Breast epithelium (tissue), 4 donors: Measurements from ENCODE around the gene BCL2L2. TPM values are rescaled to one million over a fixed set of nuclear protein-coding genes. Genes with fewer than 3 reads are reported as not detected.
"Not testable (repeated sequence)": the region's sequence is repeated elsewhere in the genome, so short reads cannot be mapped to it uniquely, and the experiment has no call there.

Source experiments
- DNase-seq, 2 donors: peaks; one replicate each; pipeline ENCODE4 v3.0.0-alpha.2; 2019; ENCODE audit warnings: low spot score in 2 of 2
- H3K27ac ChIP-seq, 2 donors: fragments of 200-600 bp; sonication (generic) in 1 of 2; one replicate each; pipeline ENCODE4 v1.5.1; 2016 to 2019; ENCODE audit warnings: mild to moderate bottlenecking in 1 of 2
- H3K27me3 ChIP-seq, 2 donors: fragments of 200-600 bp; sonication (generic) in 1 of 2; one replicate each; pipeline versions ENCODE4 v1.5.1 to v1.6.0; 2017 to 2019; ENCODE audit warnings: control low read depth in 1 of 2, mild to moderate bottlenecking in 1 of 2
- H3K36me3 ChIP-seq: fragments of 200-600 bp; one replicate; pipeline ENCODE4 v1.5.1; 2019
- H3K4me1 ChIP-seq, 2 donors: fragments of 200-600 bp; sonication (generic); one replicate each; pipeline ENCODE4 v1.5.1; 2016 to 2019; ENCODE audit warnings: control low read depth in 1 of 2
- H3K4me3 ChIP-seq, 3 donors: fragments of 200-600 bp; sonication (generic); 1 replicate in 2 of 3; 2 replicates in 1 of 3; pipeline ENCODE4 v1.5.1; 2016 to 2019; ENCODE audit warnings: mild to moderate bottlenecking in 3 of 3, moderate library complexity in 2 of 3
- H3K9me3 ChIP-seq, 2 donors: fragments of 200-600 bp; sonication (generic) in 1 of 2; one replicate each; pipeline ENCODE4 v1.5.1; 2016 to 2019; ENCODE audit warnings: control low read depth in 1 of 2
- POLR2A ChIP-seq: fragments of 450-650 bp; IDR thresholded peaks from one replicate; pipeline ENCODE4 v1.6.1; 2016; ENCODE audit warnings: antibody characterized with exemption, mild to moderate bottlenecking, moderate library complexity
- POLR2AphosphoS5 ChIP-seq, 3 donors: sonication (generic); formaldehyde crosslinking; IDR thresholded peaks; one replicate each; pipeline ENCODE4 v1.6.1; 2017; ENCODE audit warnings: antibody characterized with exemption in 3 of 3
- intact Hi-C: fragments of 100-400 bp; cut with DNase I; formaldehyde crosslinking; loops from one replicate; pipeline ENCODE4 v1.15.1; 2023; ENCODE audit warnings: low total_unique reads
- total RNA-seq, 3 donors: library from RNA; depleted of rRNA; stranded (reverse); fragments of >200 nt; gene quantifications; one replicate each; pipeline ENCODE4 v1.1.0, GENCODE V29; 2016
- TF ChIP-seq, protein P1 (sequence below), 3 donors: fragments of 450-650 bp; IDR thresholded peaks; one replicate each; pipeline ENCODE4 v1.5.1; 2016 to 2017; ENCODE audit warnings: antibody characterized with exemption in 3 of 3, mild to moderate bottlenecking in 3 of 3, moderate library complexity in 3 of 3

The BCL2L2 gene
- total RNA-seq, 3 donors from 2014 or later: 28.8 to 55.5 (median 48.2) TPM

DNA sequence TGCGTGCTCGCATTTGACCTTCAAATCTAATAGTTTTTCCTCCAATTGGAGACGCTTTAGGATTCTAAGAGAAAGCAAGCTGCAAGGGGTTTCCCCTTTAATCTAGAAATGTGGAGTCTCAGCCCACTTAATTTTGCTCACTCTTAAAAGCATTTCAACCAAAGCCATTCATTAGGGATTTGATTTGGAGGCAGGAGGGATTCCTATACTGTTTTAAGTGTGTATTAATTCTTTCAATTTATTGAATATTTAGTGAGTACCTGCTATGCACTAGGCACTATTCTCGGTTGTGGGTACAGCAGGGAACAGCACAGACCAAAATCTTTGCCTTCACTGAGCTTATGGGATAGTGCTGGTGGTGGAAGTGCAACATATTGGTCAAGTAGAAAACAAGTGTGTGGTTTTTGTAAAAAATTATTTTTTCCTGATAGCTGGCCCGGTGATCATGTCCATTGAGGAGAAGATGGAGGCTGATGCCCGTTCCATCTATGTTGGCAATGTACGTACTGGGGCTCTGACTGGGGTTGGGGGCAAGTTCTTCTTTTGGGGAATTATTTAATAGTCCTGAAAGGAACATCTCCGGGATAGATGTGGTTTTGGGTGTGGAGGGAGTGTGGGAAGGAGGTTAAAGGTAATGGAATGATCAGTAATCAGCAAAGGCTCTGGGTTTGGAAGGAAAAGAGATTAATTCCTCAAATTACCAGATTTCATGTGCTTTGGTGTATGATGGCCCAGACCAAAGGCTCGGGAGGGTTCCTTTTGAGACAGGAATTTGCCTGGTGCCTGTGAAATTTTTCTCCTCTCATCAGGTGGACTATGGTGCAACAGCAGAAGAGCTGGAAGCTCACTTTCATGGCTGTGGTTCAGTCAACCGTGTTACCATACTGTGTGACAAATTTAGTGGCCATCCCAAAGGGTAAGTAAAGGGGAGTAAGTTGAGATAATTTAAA, 16.2 kb downstream of the BCL2L2 start:
- TF ChIP-seq, protein P1, sequence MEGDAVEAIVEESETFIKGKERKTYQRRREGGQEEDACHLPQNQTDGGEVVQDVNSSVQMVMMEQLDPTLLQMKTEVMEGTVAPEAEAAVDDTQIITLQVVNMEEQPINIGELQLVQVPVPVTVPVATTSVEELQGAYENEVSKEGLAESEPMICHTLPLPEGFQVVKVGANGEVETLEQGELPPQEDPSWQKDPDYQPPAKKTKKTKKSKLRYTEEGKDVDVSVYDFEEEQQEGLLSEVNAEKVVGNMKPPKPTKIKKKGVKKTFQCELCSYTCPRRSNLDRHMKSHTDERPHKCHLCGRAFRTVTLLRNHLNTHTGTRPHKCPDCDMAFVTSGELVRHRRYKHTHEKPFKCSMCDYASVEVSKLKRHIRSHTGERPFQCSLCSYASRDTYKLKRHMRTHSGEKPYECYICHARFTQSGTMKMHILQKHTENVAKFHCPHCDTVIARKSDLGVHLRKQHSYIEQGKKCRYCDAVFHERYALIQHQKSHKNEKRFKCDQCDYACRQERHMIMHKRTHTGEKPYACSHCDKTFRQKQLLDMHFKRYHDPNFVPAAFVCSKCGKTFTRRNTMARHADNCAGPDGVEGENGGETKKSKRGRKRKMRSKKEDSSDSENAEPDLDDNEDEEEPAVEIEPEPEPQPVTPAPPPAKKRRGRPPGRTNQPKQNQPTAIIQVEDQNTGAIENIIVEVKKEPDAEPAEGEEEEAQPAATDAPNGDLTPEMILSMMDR (IDR thresholded peaks at IDR 0.05): no peak
- no peak for TF ChIP-seq POLR2A
- TF ChIP-seq POLR2AphosphoS5 (IDR thresholded peaks at IDR 0.05): no peak
- DNase-seq: no peak
- peaks cover 0 to 4% of the 10 kb centered on the region in 2 donors for H3K4me1 ChIP-seq
- H3K36me3 ChIP-seq: no peaks in the 10 kb centered on the region
- H3K4me3 ChIP-seq: peak overlapping the region; percentile 76 to 97 (median 92)
- H3K27ac ChIP-seq: peak overlapping the region; percentile 94 to 97
- H3K27me3 ChIP-seq: no peaks in the 10 kb centered on the region
- intact Hi-C loops: loop anchor here (5.0 to 10.0 kb wide), 2 partner anchors 152 to 336 kb away; no protein-coding TSS in a partner anchor
- no peaks in the 10 kb centered on the region for H3K9me3 ChIP-seq

DNA sequence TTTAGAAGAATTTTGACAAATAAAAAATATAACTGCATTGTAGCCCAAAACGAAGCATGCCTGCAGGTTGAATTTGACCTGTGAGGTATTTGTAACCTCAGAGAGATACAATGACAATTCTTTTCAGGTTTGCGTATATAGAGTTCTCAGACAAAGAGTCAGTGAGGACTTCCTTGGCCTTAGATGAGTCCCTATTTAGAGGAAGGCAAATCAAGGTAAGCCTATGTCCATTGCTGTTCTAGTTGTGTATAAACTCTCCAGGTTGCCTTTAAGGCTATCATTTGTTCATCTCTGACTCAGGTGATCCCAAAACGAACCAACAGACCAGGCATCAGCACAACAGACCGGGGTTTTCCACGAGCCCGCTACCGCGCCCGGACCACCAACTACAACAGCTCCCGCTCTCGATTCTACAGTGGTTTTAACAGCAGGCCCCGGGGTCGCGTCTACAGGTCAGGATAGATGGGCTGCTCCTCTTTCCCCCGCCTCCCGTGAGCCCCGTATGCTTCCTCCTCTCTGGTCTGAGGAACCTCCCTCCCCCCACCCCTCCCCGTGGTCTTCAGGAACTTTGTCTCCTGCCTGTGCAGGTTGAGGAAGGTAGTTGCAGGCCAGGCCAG, 17.3 kb downstream of the BCL2L2 start:
- DNase-seq: no peak
- TF ChIP-seq POLR2A (no peak), POLR2AphosphoS5 (IDR thresholded peaks at IDR 0.05) (no peak)
- TF ChIP-seq, protein P1 (IDR thresholded peaks at IDR 0.05): no peak
- H3K36me3 ChIP-seq: no peaks in the 10 kb centered on the region
- no peaks in the 10 kb centered on the region for H3K27me3 ChIP-seq
- H3K4me3 ChIP-seq: no peak overlapping the region
- H3K9me3 ChIP-seq: no peaks in the 10 kb centered on the region
- intact Hi-C loops: loop anchor here (5.0 to 10.0 kb wide), 2 partner anchors 151 to 337 kb away; no protein-coding TSS in a partner anchor
- no peak overlapping the region for H3K27ac ChIP-seq
- peaks cover 0 to 4% of the 10 kb centered on the region in 2 donors for H3K4me1 ChIP-seq

DNA sequence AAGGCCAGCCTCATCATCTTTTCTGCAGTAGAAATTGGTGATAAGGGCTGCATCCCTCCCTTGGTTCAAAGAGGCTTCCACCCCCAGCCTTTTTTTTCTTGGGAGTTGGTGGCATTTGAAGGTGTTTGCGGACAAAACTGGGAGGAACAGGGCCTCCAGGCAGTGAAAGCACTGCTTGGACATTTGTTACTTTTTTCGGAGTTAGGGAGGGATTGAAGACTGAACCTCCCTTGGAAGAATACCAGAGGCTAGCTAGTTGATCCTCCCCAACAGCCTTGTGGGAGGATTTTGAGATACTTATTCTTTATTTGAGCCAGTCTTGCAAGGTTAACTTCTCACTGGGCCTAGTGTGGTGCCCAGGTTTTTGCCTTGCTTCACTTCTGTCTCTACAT, 17.8 kb downstream of the BCL2L2 start:
- Histone ChIP-seq H3K4me3 (no peak overlapping the region), H3K9me3 (no peaks in the 10 kb centered on the region), H3K36me3 (no peaks in the 10 kb centered on the region), H3K27ac (no peak overlapping the region), H3K4me1 (peaks cover 0 to 4% of the 10 kb centered on the region in 2 donors), H3K27me3 (no peaks in the 10 kb centered on the region)
- TF ChIP-seq POLR2A: no peak
- TF ChIP-seq POLR2AphosphoS5 (IDR thresholded peaks at IDR 0.05): no peak
- TF ChIP-seq, protein P1 (IDR thresholded peaks at IDR 0.05): no peak
- intact Hi-C loops: loop anchor here (5.0 to 10.0 kb wide), 2 partner anchors 150 to 337 kb away; no protein-coding TSS in a partner anchor
- no peak for DNase-seq

DNA sequence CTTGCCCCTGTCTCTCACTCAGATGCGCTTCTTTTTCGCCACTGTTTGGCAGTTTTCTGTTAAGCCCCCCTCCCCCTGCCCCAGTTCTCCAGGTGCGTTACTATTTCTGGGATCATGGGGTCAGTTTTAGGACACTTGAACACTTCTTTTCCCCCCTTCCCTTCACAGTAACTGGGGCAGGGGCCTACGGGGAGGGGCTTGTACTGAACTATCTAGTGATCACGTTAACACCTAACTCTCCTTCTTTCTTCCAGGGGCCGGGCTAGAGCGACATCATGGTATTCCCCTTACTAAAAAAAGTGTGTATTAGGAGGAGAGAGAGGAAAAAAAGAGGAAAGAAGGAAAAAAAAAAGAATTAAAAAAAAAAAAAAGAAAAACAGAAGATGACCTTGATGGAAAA, 18.4 kb downstream of the BCL2L2 start:
- Histone ChIP-seq H3K27ac (no peak overlapping the region), H3K36me3 (no peaks in the 10 kb centered on the region), H3K27me3 (no peaks in the 10 kb centered on the region), H3K4me3 (no peak overlapping the region), H3K4me1 (peaks cover 0 to 4% of the 10 kb centered on the region in 2 donors), H3K9me3 (no peaks in the 10 kb centered on the region)
- no peak for DNase-seq
- TF ChIP-seq, protein P1 (IDR thresholded peaks at IDR 0.05): no peak
- TF ChIP-seq POLR2AphosphoS5 (IDR thresholded peaks at IDR 0.05) (no peak), POLR2A (no peak)
- intact Hi-C loops: loop anchor here (5.0 to 10.0 kb wide), 3 partner anchors 52 to 338 kb away; partner anchors contain the start of gene CMTM5

DNA sequence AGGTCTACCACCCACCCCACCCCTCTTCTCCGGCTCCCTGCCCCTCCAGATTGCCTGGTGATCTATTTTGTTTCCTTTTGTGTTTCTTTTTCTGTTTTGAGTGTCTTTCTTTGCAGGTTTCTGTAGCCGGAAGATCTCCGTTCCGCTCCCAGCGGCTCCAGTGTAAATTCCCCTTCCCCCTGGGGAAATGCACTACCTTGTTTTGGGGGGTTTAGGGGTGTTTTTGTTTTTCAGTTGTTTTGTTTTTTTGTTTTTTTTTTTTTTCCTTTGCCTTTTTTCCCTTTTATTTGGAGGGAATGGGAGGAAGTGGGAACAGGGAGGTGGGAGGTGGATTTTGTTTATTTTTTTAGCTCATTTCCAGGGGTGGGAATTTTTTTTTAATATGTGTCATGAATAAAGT, 19.1 kb downstream of the BCL2L2 start:
- not testable (repeated sequence) for H3K27ac ChIP-seq, DNase-seq, H3K4me3 ChIP-seq, H3K27me3 ChIP-seq, H3K9me3 ChIP-seq, H3K4me1 ChIP-seq, H3K36me3 ChIP-seq
- intact Hi-C loops: loop anchor here (5.0 to 10.0 kb wide), 2 partner anchors 52 to 149 kb away; partner anchors contain the start of gene CMTM5
